ENCODE measurements around the gene PIGP.
"Not testable (repeated sequence)": the region's sequence is repeated elsewhere in the genome, so short reads cannot be mapped to it uniquely, and the experiment has no call there.

Gene PIGP

GRCh38 chr21:37076087-37076850 is 3.4 kb upstream of the PIGP start:
- in situ Hi-C loops (cut with HindIII; ENCODE audit: low sequenced_read_pairs), result no loop called here

GRCh38 chr21:37075214-37075770 is 2.4 kb upstream of the PIGP start:
- in situ Hi-C loops (cut with HindIII; ENCODE audit: low sequenced_read_pairs), result no loop called here

DNA sequence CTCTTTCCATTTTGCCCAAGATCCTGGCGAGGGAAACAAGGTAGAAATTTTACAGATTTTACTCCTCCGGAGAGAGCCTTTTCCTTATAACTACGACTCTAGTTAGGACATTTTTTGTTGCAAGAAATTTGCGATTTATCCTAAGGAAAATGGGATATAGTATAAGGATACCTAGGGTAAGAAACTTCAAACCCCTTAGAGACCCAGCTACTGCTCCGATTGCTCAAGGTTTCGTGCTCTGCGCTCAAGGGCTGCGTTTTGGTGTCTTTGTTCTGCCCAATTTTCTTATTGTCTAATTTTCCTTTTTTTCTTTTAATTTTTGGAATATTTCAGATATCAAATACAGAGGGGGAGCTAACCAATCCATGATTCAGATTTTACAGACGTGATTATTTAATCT is 1.7 kb upstream of the PIGP start:
- in situ Hi-C loops (cut with HindIII; ENCODE audit: low sequenced_read_pairs), result no loop called here

- in situ Hi-C loops (cut with HindIII; ENCODE audit: low sequenced_read_pairs), result no loop called here
These were observed 1.3 kb upstream of the PIGP start for GRCh38 chr21:37074197-37074510.

DNA sequence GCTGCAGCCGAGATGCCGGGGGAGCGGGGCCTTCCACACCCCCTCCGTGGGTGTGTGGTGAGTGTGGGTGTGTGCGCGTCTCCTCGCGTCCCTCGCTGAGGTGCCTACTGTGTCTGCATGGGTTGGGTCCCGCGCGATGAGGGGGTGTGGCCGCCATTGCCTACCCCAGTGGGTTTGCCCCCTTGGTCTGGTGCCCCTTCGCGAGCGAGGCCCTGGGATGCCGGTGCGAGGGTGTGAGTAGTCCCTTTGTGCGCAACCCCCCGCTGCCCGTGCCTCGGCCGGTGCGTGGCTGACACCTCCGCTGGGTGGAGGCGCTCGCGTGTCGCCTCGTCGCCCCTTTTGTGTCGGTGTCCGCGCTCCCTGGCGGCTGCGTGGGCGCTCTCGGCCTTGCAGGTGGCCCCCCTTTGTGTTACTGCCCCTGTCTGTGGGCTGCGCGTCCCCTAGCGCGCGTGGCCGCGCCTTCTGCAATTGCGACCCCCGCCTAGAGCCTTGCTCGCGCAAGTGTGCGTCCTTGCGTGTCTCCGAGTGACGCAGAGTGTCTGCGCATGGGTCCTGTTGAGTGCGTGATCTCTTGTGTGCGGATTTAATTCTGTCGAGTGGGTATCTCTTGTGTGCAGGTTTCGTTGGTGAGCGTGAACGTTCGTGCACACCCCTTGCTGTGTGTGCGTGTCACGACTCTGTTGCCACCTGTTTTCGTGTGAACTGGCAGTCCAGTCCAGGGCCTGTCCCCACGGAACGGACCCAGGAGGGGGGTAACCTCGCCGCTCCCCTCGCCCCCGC is 736 bp upstream of the PIGP start:
- in situ Hi-C loops (cut with HindIII; ENCODE audit: low sequenced_read_pairs), result no loop called here

- in situ Hi-C loops (cut with HindIII; ENCODE audit: low sequenced_read_pairs), result no loop called here
These were observed 440 bp downstream of the PIGP start for GRCh38 chr21:37072274-37072987.

DNA sequence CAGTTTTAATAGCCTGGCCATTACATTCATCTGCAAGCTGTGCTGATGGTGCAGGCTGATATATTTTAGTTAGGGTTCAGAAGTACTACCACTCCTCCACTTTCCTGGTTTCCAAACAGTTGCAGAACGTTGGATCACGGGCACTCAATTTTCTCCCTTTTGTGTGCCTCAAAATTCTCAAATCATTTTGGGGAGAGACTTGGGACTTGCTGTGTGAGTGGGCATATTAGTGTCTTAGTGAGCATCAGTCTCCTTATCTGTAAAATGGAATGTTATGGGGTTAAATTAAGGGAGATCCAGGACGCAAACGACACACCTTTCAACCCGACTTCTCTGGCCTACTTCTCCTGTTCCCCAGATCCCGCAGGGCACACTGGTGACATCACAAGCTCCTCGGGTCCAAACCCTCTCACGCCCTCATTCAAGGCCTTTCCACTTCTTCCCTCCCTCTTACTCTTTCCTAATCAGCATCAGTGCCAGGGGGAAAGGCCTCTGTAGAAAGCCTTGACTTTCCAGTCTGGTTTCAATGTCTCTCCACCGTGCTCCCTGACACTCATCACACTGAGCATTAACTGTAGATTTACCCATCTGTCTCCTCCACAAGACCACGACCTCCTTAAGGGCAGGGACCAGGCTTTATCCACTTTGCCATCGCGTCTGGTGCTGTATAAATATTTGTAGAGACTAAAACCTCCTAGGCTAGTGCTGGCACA is 1.2 kb downstream of the PIGP start:
- in situ Hi-C loops (cut with HindIII; ENCODE audit: low sequenced_read_pairs), result no loop called here

- in situ Hi-C loops (cut with HindIII; ENCODE audit: low sequenced_read_pairs), result no loop called here
These were observed 7.2 kb downstream of the PIGP start for GRCh38 chr21:37065561-37066177.

- in situ Hi-C loops (cut with HindIII; ENCODE audit: low sequenced_read_pairs), result no loop called here
These were observed 8.0 kb downstream of the PIGP start for GRCh38 chr21:37064841-37065240.

DNA sequence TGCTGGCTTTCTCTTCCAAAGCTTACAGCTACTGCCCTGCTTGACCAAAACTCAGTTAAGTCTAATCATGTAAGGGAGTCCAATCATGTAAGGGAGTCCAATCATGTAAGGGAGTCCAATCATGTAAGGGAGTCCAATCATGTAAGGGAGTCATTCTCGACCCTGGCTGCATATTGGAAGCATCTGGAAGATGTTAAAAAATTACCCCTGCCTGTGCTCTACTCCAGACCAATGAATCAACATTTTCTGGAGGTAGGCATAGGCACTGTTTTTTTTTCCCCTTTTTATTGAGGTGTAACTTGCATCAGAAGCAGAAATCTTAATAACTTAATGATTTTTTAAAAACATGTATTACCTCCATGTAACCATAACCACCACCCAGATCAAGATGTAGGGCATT is 9.4 kb downstream of the PIGP start:
- in situ Hi-C loops (cut with HindIII; ENCODE audit: low sequenced_read_pairs), result no loop called here

DNA sequence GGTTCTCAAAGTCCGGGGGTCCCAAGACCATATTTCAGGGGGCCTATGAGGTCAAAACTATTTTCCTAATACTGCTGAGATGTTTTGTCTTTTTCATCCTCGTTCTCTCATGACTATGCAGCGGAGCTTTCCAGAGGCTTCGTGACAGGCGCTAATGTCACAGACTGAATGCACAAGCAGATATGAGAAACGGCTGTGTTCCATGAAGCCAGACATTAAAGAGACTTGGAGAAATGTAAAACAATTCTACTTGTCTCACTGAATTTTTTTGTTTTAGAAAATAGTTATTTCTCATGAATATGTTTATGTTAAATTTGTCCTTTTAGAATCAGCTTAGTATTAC is 10.3 kb downstream of the PIGP start:
- in situ Hi-C loops (cut with HindIII; ENCODE audit: low sequenced_read_pairs), result no loop called here

GRCh38 chr21:37061926-37062592 is 10.8 kb downstream of the PIGP start:
- in situ Hi-C loops (cut with HindIII; ENCODE audit: low sequenced_read_pairs), result no loop called here

DNA sequence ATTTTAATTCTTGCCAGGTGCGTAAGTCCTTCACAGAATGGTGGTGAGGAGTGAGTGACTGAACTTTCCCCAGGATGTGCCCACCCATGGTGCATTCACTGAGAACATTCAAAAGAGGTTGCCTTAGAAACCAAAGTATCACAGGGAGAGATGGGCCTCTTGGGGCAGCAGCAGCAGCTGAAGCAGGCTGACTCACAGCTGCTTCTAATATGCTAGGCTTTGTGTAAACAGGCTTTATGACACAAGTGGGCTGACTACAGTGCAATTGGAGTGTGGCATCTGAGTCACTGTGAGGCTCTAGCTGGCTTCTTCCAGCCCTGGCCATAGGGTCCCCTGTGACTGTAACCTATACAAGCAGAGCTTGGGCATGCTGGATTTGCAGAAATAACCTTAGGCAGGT is 12.6 kb downstream of the PIGP start:
- in situ Hi-C loops (cut with HindIII; ENCODE audit: low sequenced_read_pairs), result no loop called here

DNA sequence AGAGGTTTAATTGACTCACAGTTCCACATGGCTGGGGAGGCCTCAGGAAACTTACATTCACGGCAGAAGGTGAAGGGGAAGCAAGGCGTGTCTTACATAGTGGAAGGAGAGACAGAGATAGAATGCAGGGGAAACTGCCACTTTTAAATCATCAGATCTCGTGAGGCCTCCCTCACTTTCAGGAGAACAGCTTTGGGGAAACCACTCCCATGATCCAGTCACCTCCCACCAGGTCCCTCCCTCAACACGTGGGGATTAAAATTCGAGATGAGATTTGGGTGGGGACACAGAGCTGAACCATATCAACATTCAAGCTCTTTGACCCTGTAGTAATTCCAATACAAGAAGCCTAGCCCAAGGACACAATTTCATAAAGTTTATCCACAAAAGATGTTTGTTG is 13.7 kb downstream of the PIGP start:
- in situ Hi-C loops (cut with HindIII; ENCODE audit: low sequenced_read_pairs), result no loop called here

DNA sequence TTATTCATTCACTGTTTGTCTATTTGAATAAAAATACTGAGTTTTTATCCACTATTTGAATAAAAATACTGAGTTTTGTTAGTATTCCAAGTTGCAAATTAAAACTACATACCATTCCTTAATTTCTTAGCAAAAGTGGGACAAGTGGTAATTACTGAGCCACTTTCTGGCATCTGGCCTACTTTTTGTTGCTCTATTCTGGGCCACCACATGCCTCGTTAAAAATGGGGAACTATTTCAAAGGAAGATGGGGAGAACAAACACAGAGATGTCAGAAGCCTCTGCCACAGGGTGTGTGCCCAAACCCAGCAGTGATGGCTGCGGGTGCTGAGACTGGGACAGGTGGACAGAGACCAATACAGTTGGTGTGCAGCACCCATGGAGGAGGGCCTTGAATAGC is 14.6 kb downstream of the PIGP start:
- in situ Hi-C loops (cut with HindIII; ENCODE audit: low sequenced_read_pairs), result no loop called here

DNA sequence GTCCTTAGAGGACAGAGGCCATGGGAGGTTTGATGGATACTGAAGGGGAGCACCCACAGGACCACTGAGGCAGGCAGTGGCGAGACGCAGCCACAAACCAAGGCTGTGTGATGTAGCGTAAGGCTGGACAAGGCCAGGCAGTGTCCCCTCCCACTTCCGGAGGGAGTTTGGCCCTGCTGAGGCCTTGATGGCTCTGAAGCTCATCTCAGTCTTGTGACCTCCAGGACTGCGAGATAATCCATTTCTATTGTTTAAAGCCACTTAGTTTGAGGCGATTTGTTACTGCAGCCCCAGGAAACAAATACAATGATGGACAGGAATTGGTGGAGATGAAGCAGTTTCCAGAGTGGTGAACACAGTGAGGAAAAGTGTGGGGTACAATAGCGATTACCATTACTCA is 15.3 kb downstream of the PIGP start:
- in situ Hi-C loops (cut with HindIII; ENCODE audit: low sequenced_read_pairs), result no loop called here

- in situ Hi-C loops (cut with HindIII; ENCODE audit: low sequenced_read_pairs), result no loop called here
These were observed 17.5 kb downstream of the PIGP start for GRCh38 chr21:37055271-37055855.

DNA sequence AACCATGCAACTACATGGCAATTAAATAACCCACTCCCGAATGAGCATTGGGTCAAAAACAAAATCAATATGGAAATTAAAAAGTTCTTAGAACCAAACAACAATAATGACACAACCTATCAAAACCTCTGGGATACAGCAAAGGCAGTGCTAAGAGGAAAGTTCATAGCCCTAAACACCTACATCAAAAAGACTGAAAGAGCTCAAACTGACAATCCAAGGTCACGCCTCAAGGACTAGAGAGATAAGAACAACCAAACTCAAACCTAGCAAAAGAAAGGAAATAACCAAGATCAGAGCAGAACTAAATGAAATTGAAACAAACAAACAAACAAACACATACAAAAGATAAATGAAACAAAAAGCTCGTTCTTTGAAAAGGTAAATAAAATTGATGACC is 23.1 kb downstream of the PIGP start:
- in situ Hi-C loops (cut with HindIII; ENCODE audit: low sequenced_read_pairs), result not testable (repeated sequence)

- in situ Hi-C loops (cut with HindIII; ENCODE audit: low sequenced_read_pairs), result no loop called here
These were observed 25.8 kb downstream of the PIGP start for GRCh38 chr21:37047079-37047478.

DNA sequence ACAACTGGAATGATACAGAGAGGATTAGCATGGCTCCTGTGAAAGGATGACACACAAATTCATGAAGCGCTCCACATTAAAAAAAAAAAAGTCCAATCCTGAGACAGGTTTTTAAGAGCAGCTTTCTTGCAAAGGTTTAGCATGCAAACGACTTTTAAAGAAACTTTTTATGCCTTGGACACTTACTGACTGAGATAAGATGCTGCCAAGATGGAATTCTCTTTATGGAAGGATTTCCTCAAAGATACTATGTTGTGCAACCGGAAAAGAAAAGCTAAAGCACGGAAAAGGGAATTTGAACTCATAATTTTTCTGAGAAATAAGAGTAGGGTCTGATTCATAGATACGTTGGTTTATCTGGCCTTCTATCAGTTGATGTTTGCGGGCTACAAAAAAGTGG is 27.3 kb downstream of the PIGP start:
- in situ Hi-C loops (cut with HindIII; ENCODE audit: low sequenced_read_pairs), result no loop called here
